ENCODE data around the gene OGFOD2.

- TF ChIP-seq POLR2A (IDR thresholded peaks at IDR 0.05) (no peak), CTCF (IDR thresholded peaks at IDR 0.05) (no peak)
Observed at GRCh38 chr12:123029550-123029949, 54.5 kb downstream of the OGFOD2 start.
